RCC 7860 (cell line): ENCODE data around the gene KCNH8.

Source experiments
- DNase-seq: peaks from one replicate; pipeline ENCODE4 v3.0.0-alpha.2; 2015; ENCODE audit warnings: low spot score
- FAIRE-seq: peaks from 2 replicates; lab custom pipeline; 2012; peaks lifted over from hg19 to GRCh38; lab: Jason Lieb, UNC

The KCNH8 gene

DNA sequence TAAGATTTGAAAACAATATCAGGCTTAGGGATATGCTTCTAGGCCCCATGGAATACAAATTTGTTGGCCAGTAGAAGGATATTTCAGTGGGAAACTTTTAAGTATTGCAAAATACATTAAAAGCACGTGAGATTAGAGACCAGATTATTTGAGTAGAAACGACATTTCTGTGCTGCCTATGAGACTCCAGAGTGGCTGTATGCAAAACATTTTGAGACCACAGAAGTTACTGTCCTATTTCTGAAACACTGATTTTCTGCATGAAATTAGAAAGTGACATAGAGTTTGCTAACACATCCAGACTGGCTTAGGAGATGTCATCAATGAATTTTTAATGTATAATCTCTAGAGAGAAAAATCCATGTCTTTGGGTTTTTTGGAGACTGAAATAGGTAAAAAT, 99.8 kb downstream of the KCNH8 start:
- DNase-seq, result no peak
- no peak for FAIRE-seq

- FAIRE-seq (no peak), DNase-seq (no peak)
These were observed 100.5 kb downstream of the KCNH8 start for GRCh38 chr3:19248767-19249166.

DNA sequence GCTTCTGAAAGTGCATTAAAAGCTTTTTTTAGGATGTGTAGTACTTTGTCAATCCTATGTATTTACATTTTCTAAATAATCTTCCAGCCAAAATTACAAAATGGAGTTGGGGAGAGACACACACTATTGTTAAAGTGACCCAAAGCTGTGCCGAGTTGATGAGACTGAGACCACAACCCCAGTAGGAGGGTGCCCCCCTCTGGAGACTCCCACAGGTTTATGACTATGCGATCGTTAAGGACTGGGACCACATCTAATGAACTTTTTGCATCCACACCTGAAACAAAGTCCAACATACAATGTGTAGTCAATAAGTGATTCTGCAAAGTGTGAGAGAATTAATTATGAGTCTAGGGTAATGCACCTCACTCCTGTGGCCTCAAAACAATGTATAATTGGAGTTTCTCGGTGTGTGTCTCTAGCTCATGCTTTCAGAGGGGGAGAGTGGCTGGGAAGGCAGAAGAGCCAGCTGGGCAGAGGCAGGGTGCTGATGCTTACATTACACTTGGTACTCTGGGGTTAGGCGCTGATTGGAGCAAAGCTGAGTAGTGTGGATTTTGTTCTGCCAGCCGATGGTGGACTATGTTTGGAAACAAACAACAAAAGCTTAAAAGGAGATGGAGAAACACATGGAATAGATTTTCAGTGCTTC, 102.8 kb downstream of the KCNH8 start:
- DNase-seq, result no peak
- no peak for FAIRE-seq

- no peak for FAIRE-seq
- no peak for DNase-seq
These were observed 105.9 kb downstream of the KCNH8 start for GRCh38 chr3:19254189-19254588.

DNA sequence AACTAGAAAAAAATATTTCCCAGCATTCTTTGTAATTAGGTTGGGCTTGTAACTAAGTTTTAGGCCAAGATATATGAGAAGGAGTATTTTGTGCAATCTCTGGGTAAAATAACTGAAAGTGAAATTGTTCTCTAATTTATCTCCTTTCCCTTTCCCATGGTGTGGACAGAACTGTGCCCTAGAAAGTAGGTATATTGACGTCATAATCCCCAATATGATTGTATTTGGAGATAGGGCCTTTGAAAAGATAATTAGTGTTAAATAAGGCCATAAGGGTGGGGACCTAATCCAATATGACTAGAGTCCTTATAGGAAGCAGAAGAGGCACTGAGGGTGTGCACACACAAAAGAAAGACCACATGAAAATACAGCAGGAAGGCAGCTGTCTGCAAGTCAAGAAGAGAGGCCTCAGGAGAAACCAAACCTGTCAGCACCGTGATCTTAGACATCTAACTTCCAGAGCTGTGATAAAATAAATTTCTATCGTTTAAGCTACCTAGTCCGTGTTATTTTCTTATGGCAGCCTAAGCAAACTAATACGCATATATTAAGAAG, 106.6 kb downstream of the KCNH8 start:
- FAIRE-seq (no peak), DNase-seq (no peak)

GRCh38 chr3:19256313-19256712, 108.0 kb downstream of the KCNH8 start:
- no peak for DNase-seq
- FAIRE-seq, result no peak

DNA sequence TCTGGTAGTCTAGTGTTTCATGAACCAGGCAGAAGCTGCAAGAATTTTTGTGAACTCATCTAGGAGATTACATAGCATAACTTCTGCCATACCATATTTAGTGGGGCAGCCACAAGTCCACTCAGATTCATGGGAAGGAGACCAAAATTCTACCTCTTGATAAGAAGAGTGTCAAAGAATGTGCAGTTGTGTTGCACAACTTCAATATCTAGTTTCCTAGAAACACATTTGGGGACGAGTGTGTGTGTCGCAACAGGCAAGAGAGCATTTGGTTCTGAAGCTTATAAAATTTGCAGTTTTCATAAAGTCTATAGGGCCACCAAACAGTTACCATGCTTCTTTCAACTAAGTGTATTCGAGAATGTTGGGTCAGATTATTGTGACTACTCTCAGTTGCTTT, 115.3 kb downstream of the KCNH8 start:
- FAIRE-seq, result no peak

GRCh38 chr3:19264424-19264823, 116.1 kb downstream of the KCNH8 start:
- DNase-seq, result no peak
- FAIRE-seq, result no peak

More for the DNA sequence above, 115.3 kb downstream of the KCNH8 start:
- no peak for DNase-seq

GRCh38 chr3:19267040-19267439, 118.7 kb downstream of the KCNH8 start:
- no peak for DNase-seq
- no peak for FAIRE-seq

DNA sequence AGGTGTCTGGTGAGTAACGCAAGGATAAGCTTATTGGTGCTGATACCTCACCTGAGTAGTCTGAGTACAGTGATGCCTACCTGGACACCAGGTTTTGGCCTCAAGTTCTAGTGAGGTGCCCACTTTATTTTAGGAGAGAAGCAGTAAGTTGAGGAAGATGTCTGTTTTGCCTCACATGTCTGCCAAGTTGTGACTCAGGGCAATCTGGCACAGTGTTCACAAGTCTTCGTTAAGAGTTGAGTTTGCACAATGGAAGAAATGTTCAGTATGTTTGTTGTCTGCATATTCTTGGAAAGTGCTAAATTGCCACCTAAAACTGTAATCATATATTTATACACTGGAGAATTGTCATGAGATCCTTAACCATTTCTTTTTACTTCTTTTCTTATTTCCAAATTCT, 122.2 kb downstream of the KCNH8 start:
- FAIRE-seq (no peak), DNase-seq (no peak)

DNA sequence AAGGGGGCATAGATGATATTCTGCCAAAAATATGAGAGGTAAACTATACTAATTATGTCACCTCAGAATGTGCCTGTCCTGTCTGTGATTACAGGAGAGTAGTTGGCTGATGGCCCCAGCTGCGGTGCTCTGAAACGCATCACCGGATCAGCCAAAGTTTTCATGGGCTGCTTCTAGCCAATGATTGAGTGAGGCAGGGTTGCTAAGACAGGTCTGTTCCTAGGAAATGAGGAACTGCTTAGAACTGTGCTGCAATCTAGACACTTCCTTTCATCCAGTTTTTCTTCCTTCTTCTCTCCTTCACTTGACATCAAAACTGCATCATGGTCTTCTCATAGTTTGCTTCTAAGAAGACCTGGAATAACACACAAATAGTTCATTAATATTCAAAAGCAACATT, 124.0 kb downstream of the KCNH8 start:
- FAIRE-seq (no peak), DNase-seq (no peak)

DNA sequence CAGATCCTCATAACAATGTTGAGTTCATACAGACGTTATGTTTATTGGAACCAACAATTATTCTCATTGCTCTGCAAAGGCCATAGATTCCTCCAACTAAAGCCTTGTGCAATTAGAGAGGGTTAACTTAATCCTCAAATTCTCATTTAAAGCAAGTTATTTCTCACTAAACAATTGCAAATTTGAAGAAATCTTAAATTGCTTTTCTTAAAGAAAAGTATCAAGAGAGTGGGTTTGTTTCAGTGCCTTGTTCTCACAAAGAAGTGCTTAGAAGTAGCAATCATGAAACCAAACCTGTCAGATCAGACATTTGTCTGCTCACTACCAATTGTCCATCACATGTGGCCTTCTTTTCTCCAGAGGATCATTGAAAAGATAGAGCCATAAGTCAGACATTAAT, 124.8 kb downstream of the KCNH8 start:
- FAIRE-seq (no peak), DNase-seq (no peak)

DNA sequence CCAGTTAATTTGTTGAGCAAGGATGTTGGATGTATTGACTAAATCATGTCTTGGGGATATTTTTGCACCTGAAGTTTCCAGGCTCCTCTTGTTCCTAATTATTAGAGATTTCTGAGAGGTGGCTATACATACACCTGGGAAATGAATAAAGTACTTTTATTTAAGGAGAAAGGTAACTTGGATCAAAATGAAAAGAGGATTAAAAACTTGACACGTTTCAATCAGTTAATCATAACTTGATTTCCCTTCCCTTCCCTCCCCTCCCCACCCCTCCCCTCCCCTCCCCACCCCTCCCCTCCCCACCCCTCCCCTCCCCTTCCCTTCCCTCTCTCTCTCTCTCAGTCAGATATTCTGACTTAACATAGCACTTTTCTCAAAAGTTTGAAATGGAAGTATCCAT, 126.3 kb downstream of the KCNH8 start:
- no peak for FAIRE-seq
- DNase-seq, result no peak

DNA sequence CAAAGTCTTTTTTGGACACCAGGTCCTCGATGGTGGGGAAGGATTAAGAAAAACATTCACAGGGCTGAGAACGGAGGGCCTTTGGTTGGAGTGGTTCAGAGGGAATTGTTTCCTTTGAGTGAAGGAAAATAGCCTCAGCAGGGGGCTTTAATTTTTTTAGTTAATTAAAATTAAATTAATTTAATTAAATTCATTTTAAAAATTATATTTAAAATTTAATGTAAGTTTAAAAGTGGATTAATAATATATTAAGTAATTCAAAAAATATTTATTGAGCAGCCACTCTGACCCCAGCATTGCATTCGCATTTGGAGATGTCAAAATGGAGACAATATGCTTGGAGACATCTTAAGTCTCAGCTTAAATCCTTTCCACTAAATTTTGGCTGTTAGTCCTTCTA, 136.7 kb downstream of the KCNH8 start:
- DNase-seq, result no peak
- FAIRE-seq, result no peak

DNA sequence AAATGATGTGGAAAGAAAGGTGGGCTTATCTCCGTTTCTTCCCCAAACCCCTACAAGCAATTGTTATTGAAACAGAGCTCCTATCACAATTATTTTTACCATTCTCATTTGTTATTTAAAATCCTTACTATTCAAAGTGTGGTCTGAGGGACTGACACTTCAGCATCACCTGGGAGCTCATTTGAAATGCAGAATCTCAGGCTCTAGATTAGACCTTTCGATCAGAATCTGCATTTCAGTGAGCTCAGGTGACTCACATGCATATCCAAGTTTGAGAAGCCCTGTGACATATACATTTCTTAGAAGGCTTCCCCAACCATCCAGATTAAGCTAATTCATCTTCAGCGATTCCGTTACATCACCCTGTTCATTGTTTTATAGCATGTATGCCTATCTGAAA, 145.0 kb downstream of the KCNH8 start:
- no peak for FAIRE-seq
- DNase-seq, result no peak

DNA sequence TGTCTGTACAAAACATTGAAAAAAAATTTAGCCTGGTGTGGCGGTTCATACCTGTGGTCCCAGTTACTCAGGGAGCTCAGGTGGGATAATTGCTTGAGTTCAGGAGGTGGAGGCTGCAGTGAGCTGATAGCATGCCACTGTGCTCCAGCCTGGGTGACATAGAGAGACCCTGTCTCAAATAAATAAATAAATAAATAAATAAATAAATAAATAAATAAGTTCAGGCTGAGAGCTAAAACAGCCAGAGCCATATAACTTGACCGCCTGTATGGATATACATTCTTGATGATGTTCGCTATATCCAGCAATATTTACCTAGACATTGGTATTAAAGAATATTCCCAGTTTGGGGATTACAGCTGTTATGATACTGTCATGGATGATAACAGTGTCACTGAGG, 146.9 kb downstream of the KCNH8 start:
- DNase-seq (no peak), FAIRE-seq (no peak)

DNA sequence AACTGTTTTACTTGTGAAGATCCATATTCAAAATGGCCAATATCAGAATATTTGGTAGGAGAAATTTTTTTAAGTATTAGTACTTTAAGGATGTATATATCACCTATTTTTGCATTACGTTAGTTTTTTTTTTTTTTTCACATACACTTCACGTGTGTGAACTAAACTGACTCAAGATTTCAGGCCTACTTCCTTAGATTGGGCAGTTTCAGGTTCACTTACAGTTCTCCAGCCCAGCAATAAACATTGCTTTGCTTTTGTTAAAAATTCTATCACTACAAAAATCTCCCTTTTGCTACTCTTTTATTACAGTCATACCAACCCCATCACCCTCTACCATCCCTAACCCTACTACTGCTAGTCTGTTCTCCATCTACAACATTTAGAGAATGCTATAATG, 183.6 kb downstream of the KCNH8 start:
- FAIRE-seq (no peak), DNase-seq (no peak)

DNA sequence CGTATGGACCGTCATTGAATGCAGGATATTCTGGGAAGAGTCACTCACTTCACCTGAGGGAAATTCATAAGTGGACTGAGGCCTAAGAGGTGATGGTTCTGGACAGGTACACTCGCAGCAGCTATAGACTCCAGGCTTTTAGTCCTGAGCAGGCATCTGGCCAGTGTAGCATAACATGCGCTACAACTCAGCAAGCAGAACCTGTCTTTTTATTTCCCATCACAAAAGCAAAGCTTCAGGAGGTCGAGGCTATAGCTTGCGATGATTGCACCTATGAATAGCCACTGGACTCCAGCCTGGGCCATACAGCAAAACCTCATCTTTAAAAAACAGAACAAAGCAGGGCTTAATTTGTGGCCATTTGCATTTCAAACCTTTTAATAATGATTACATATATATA, 185.8 kb downstream of the KCNH8 start:
- FAIRE-seq, result no peak
- DNase-seq, result no peak

GRCh38 chr3:19338769-19339168, 190.5 kb downstream of the KCNH8 start:
- DNase-seq, result no peak
- no peak for FAIRE-seq

DNA sequence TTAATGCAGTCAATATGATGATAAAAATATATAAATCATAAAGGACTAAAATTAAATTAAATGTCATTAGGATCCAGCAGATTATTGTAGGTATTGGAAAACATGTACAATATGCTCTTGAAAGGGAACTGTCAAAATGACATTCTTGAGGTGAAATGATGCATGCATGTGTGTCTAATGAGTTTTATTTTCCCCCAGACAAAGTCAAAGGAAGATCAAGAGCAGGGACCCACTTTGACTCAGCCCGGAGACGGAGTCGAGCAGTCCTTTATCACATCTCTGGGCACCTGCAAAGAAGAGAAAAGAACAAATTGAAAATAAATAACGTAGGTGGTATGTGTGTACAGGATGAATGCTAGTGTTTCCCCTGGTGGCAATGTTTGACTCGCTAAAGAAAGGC, 194.1 kb downstream of the KCNH8 start:
- FAIRE-seq, result no peak
- DNase-seq, result no peak

DNA sequence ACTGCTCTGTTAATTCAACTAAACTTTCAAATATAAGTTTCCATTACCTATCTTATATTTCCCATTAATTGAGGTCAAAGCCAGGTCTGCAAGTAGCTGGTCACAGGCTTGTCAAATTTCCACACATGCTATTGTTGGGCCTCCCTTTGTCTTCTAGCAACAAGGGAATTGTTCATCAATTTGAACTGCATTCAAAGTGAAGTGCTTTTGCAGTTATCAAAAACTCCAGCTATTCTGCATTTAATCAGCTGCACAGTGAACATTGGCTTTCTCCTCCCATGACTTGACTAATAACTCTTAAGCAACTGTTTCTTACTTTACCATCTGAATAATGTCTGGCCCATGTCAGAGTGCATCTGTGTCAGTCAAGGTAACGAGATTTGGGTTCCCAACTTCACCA, 198.4 kb downstream of the KCNH8 start:
- no peak for DNase-seq
- no peak for FAIRE-seq

GRCh38 chr3:19347671-19348070, 199.4 kb downstream of the KCNH8 start:
- FAIRE-seq (no peak), DNase-seq (no peak)

DNA sequence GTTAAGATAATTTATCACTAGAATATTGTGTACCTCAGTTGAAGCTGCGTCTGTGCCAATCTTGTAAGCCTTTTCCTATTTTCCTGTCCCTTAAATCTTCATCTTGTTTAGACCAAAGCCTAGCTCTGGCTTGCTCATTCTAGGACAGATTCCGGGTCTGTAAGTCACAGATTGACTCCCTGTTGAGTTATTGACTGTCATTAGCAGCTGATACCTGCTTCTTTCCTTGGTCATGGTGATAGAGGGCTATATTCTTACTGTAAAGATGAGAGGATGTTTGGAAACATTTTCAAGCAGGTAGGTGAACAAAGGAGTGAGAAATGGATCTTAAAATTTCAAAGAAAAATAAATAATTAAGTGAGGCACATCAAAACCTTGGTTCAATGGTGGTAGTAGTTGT, 200.2 kb downstream of the KCNH8 start:
- no peak for FAIRE-seq
- DNase-seq, result no peak
